IPS-11a (cell line): ENCODE data around the gene ADAMTS17.
"Not testable (repeated sequence)": the region's sequence is repeated elsewhere in the genome, so short reads cannot be mapped to it uniquely, and the experiment has no call there.

Source experiments
- H3K4me3 ChIP-seq: one replicate; pipeline ENCODE4 v1.5.1; 2013; ENCODE audit warnings: low read depth, low read length, control low read depth

ADAMTS17 gene

DNA sequence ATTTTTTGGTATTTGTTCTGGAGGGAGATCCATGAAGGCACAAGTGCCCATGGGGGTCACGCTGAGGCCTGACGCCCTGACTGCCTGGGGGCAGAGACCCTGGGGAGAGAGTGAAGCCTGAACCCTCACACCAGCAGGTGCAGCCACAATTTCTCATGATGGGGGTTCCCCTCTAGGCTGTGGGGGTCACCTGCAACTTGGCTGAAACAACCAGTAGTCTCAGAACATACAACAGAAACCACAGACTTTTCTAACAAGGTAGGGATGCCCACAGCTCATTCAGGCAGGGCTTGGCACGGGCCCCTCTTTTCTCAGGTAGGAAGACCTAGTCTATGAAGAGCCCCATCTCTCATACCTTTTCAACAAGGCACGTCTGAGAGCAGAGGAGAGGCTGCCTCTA, 245.1 kb downstream of the ADAMTS17 start:
- no peak overlapping the region for H3K4me3 ChIP-seq

DNA sequence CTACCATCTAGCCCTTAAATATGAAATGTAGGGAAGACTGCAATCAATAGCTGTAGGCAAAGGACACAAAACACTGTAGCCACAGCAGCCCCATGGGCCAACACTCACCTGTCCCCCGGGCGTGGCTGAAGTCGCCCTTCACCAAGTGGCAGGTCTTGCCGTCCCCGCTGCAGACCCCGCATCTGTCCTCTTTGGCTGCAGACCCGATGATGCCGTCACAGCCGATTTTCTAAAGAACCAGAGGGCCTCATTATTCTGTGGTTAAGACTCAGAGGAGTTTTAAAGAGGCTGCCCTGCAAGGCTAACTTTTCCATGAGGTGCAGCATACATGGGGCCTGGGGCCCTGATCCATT, 245.6 kb downstream of the ADAMTS17 start:
- H3K4me3 ChIP-seq = no peak overlapping the region

DNA sequence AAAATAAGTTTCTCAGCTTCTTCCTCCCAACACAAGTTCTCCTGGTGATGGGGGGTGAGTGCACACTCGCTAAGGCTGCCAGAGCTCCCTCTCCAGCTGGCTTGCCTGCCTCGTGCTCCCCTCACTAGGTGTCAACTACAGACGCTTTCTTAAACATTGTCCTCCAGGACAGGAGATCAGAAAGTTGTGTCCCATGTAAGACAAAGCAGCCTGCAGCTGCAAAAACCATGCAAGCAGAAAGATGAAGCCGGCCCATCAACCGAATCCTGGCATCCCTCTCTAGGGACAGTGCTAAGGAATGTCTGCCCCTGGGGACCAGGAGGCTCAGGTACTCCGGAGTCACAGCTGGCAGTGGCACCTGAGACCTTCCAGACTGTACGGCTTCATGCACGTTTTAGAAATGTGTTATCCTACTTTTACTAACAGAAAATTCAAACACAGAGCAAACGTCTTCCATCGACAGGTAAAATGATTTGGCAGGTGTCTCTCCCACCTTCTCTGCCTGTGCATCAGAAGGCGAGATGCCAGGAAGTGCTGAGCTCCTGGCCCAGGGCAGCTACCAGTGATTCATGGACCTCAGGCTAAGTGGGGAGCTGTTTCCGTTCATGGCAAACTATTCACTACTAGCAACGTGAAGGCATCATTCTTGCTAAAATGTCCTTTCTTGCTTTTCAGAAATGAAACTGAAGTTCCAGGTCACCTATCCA, 246.1 kb downstream of the ADAMTS17 start:
- H3K4me3 ChIP-seq = no peak overlapping the region

DNA sequence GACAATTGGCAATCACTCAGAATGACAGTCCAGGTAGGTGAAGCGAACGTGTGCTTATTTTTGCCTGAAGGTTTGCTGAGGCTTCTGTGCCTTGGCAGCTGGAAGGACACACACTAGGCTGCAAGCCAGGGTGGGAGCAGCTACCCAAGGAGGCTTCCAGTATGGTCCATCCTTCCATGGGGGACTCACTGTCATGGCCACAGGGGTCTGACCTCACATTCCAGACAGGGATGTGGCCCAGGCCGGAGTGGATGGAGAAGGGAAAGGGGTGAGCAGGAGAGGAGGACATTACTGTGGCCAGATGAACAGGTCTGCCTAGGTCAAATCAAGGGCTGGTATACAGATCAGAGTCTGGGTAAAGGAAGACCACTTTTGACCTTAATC, 247.7 kb downstream of the ADAMTS17 start:
- H3K4me3 ChIP-seq = no peak overlapping the region

DNA sequence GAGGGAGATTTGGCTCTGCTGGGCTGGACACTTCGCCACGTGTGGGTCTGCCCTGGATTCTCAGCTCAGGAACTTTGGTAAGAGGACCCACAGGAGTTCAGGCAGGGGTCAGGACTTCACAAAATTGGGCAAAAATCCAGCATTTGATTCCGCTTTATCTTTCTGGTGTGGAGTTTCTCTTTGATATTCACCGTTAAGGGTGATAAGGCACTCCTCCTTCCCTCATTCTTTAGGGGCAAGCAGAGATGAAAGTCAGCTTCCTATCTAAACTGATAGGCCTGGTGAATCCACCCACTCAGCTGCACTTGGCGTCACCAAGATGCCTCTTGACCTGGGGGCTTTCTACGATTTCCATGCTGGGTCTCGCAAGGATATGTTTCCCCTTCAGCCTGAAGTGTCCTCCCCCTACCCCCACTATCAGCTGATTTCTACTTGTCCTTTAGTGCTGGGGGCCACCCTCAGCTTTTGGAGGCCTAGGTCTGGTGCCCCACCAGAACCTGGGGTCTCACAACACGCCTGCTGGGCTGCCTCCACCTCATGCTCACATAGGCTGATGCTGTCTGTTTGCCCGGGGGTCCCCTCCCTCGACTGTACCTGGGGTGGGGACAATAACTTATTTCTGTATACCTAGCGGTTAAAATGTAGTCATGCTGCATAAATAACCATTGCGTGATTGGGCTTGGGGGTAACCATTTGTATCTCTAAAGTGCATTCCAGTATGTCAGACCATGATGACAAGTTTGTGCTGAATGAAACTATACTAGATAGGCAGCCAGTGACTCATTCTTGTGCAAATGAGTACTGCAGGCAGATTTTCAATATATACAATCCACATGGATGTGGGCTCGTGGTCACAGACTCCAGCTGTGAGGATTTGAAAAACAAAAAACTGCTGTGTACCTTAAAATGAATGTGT, 248.3 kb downstream of the ADAMTS17 start:
- no peak overlapping the region for H3K4me3 ChIP-seq

DNA sequence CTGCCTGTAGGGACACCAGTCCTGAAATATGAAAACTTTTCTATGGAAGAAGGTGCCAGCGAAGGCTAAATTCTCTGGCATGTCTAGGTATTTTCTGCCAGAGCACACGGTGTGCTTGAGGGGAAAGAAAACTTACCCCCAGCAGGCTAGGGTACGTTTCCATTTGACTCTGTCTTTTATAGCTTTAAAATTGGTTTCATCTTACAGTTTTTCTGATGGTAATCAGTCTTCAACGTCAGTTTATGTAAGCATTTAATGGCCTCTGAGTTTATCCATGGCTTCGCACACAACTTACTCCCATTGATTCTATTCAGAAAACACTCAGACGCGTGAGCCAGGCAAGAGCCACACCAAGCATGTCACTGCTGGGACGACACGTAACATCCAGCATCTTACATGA, 249.7 kb downstream of the ADAMTS17 start:
- no peak overlapping the region for H3K4me3 ChIP-seq

DNA sequence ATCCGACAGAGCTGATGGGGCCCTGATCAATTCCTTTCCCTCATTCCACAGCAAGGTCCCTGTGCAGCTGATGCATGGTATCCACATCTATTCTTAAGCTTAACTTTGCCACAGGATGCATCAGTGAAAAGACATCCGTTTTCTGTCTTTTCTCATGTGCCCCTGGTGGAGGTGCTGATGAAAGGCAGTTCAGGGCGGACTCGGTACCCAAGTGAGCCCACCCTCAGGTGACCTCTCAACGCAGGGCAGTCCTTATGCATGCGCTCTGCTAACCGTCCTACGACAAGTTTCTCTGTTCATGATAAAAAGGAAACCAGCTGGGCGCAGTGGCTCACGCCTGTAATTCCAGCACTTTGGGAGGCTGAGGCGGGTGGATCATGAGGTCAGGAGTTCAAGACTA, 251.4 kb downstream of the ADAMTS17 start:
- no peak overlapping the region for H3K4me3 ChIP-seq

DNA sequence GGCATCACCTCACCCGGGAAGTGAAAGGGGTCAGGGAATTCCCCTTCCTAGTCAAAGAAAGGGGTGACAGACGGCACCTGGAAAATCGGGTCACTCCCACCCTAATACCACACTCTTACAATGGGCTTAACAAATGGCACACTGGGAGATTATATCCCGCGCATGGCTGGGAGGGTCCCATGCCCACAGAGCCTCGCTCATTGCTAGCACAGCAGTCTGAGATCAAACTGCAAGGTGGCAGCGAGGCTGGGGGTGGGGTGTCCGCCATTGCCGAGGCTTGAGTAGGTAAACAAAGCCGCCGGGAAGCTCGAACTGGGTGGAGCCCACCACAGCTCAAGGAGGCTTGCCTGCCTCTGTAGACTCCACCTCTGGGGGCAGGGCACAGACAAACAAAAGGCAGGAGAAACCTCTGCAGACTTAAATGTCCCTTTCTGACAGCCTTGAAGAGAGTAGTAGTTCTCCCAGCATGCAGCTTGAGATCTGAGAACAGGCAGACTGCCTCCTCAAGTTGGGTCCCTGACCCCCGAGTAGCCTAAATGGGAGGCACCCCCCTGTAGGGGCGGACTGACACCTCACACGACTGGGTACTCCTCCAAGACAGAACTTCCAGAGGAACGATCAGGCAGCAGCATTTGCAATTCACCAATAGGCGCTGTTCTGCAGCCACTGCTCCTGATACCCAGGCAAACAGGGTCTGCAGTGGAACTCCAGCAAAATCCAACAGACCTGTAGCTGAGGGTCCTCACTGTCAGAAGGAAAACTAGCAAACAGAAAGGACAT, 257.5 kb downstream of the ADAMTS17 start:
- H3K4me3 ChIP-seq = not testable (repeated sequence)

DNA sequence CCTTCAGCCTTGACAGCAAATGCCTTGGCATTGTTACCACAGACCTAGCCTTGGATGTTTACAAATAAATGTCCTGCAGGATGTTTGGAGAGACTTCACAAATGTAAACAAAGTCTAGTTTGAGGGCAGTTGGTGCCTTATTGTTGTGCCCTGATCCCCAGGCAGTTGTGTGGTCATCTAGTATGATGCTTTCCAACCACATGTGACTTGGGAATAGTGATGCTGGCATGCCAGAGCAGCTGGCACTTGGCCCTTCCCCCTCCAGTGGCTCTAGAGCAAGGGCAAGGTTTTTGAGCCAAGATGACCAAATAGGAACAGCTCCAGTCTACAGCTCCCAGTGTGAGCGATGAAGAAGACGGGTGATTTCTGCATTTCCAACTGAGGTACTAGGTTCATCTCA, 258.2 kb downstream of the ADAMTS17 start:
- no peak overlapping the region for H3K4me3 ChIP-seq

DNA sequence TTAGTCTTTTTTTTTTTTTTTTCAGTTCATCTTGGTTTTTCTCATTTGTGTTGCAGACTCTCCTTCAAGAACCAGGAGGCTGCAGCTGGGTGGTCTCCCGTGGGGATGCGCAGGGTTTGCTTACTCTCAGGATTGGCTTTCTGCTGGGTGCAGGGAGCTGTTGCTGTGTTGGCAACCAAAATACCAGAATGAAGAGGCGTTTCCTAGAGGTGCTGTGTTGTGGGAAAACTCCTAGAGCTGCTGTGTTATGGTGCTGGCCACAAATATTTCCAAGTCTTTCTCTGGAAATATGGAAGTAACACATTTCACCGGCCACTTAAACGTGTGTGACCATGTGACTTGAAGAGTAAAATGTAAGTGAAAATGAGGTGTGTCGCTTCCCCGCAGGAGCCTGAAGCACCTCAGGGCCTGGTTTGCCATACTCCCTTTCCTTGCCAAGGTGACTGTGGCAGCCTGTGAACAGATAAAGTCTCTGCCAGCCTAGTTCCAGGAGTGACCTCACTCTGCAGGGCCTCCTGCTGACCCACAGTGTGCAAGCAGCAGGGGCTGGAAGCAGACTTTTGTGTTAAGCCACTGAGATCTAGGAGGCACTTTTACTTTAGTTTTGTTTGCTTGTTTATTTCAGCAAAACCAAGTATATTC, 258.9 kb downstream of the ADAMTS17 start:
- H3K4me3 ChIP-seq = no peak overlapping the region

DNA sequence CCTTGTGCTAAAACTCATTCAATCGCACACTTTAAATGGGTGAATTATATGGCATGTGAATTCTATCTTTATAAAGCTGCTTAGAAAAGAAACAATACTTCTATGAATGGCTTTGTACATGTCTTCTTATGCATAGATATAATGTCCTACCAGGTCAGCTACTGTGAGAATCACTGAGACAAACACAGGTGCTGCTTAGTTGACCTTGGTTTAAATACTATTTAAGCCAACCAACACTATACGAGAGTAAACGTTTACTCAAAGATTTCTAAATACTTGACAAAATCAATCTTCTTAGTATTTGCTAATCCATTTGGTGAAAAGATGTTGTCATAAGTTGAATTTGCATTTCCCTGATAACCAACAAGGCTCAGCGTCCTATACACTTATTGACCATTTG, 260.3 kb downstream of the ADAMTS17 start:
- no peak overlapping the region for H3K4me3 ChIP-seq

DNA sequence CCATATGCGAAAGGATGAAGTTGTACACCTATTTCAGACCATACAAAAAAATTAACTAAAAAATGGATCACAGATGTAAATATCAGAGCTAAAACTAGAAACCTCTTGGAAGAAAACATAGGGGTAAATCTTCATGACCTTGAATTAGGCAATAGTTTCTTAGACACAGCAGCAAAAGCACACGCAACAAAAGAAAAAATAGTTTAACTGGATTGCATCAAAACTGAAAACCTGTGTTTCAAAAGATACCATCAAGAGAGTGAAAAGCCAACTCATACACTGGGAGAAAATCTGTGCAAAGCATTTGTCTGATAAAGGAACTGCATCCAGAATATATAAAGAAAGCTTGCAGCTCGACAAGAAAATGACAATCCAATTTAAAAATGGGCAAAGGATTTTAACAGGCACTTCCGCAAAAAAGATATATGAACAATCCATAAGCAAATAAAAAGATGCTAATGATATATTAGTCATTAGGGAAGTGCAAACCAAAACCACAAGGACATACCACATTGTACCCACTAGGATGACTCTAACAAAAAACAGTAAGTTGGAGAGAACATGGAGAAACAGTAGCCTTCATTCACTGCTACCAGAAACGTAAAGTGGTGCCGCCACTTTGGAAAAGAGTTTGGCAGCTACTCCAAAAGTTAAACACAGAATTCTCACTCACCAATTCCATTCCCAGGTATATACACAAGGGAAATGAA, 263.1 kb downstream of the ADAMTS17 start:
- no peak overlapping the region for H3K4me3 ChIP-seq

DNA sequence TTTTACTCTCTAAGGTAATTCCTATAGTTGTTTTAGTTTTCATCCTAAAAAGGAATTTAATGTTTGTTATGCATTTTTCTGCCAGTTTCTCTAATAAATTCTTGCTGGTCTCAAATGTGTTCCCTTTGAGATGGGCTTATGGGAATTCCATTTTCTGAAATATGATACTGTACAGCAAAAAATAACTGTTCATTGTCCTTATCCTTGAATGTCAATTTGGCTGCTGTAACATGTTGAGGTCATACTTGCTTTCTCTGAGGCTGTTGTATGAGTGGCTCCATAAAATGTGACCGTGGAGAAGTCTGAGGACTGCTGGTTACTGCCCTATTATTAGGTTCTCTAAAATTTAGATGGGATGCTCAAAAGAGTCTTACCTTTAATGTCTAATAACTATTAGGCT, 266.5 kb downstream of the ADAMTS17 start:
- H3K4me3 ChIP-seq = no peak overlapping the region

DNA sequence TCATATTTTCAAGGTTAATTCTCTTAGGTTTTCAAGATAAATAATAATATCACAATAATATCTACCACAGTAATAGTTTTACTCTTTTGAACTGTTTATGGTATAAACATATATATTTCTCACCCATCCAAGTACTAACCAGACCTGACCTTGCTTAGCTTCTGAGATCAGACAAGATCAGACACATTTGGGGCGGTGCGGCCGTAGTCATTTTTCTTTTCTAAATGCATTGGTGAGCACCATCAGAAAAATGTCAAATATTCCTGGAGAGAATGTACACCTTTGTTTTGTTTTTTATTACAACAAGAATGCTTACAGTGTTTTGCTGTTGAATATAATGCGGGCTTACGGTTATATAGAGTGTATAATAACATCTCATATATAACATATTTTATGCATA, 267.8 kb downstream of the ADAMTS17 start:
- no peak overlapping the region for H3K4me3 ChIP-seq

DNA sequence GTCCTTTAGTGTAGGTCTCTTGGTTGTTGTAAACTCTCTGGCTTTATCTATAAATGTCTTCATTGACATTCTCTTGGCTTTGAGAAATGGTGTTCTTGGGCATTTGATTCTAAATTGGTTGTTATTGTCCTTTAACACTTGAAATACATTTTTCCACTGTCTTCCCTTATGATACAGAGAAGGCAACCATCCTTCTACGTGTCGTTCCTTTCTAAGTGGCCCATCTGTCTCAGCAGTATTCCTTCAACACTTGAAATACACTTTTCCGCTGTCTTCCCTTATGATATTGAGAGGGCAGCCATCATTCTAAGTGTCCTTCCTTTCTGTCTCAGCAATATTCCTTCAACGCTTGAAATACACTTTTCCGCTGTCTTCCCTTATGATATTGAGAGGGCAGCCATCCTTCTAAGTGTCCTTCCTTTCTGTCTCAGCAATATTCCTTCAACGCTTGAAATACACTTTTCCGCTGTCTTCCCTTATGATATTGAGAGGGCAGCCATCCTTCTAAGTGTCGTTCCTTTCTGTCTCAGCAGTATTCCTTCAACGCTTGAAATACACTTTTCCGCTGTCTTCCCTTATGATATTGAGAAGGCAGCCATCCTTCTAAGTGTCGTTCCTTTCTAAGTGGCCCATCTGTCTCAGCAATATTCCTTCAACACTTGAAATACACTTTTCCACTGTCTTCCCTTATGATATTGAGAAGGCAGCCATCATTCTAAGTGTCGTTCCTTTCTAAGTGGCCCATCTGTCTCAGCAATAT, 275.1 kb downstream of the ADAMTS17 start:
- H3K4me3 ChIP-seq = not testable (repeated sequence)

DNA sequence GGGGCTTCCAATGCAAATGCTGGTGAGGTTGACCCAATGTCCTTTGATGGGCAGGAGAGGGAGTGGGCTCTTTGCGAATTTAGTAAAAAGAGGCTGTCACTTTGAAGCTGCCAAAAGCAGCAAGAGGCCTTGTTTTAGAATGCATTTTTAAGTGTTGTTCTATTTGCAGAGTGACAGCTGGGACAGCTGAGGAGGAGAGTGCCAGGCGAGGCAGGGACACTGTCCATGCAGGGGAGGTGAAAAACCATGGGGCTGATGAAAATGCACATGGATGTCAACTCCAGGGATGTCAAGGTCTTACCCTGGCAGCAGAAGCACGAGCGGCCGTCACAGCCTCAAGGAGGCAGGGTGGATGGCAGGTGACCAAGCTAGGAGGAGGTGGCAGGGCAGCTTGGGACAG, 279.8 kb downstream of the ADAMTS17 start:
- H3K4me3 ChIP-seq = no peak overlapping the region

DNA sequence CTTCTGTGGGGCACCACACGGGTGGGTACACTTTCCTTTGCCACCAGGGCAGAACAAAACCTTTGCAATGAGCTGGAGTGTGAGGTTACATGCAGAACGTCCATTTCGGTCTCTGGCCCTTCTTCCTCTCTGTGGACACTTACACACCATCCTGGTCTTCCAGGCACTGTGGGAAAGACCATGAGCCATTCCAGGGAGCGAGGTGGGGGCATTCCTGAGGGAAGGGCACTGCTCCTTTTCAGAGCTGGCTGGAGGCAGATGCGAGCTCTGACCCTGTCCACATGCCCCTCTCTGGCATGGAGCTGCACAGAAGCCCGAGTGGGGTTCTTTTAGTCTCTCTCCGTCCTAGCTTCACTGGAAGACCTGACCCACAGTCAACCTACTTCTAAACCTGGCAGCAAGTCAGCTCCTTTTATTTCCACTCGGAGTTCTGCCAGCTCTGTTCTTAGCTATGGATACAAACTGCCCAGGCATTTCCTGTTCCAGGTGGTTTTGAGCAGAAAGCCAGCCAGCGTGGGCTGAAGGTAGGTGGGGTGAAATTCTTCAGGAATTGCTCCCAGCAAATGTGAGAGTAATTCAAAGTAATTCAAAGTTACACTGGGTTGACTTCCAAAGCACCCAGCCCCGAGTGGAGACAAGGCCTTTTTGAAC, 281.4 kb downstream of the ADAMTS17 start:
- H3K4me3 ChIP-seq = no peak overlapping the region

DNA sequence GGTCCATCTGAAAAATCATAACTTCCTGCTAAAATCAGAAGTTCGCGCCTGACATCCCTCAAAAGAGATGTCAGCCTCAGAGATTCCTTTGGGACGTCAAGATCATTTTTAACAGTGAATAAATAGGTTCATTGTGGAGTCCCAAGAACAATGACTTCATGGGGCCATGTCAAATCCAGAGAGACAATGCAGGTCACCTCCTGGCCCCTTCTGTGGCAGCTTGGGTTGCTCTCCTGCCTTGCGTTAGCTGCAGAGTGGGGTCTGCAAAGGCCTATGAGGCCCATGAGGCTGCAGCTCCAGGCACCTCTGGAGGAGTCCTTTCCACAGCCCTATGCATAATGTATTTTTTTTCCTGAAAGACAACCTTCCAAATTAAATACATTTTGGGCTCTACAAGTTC, 282.3 kb downstream of the ADAMTS17 start:
- no peak overlapping the region for H3K4me3 ChIP-seq

DNA sequence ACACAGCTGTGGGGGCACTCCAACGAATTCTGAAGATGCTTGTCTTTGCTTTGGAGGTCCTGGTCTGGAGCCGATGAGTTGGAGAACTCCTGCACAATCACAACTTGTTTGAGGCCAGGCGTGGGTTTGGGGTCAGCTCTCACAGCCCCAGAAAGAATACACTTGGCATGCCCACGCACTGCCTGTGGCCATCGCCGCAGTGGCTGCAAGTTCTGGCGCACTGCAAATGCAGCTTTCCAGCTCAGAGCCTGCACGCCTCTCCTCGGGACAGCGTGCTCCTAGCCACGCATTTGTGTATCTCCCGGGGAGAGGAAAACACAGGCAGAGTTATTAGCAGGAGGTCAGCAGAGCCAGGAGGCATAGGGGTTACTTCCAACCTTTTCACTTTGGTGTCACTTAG, 282.7 kb downstream of the ADAMTS17 start:
- H3K4me3 ChIP-seq = no peak overlapping the region
